HT1080 (cell line): Measurements from ENCODE around the gene CLC. TPM values are rescaled to one million over a fixed set of nuclear protein-coding genes. Genes with fewer than 3 reads are reported as not detected.
"Not testable (repeated sequence)": the region's sequence is repeated elsewhere in the genome, so short reads cannot be mapped to it uniquely, and the experiment has no call there.

ENCODE experiments used
- DNase-seq: peaks from one replicate; pipeline ENCODE4 v3.0.0-alpha.2; 2015; ENCODE audit warnings: low read depth
- polyA plus RNA-seq, 2 experiments: library from polyadenylated mRNA; depleted of rRNA; stranded (reverse); fragments of >200 nt; gene quantifications; 2 replicates each; pipeline ENCODE4 v1.2.3, GENCODE V29; 2015
- total RNA-seq: library from RNA; depleted of rRNA; stranded (reverse); fragments of >200 nt; shearing (Covaris generic); gene quantifications from 2 replicates; pipeline ENCODE4 v1.2.3, GENCODE V29; 2014; rRNA removed

CLC gene
- not detected in 2 replicates for total RNA-seq
- polyA plus RNA-seq (2015; cell fraction: cytosol; rRNA removed) = not detected in 2 replicates
- polyA plus RNA-seq (2015; cell fraction: nucleus; rRNA removed) = not detected in 2 replicates

GRCh38 chr19:39737891-39738290 is at the start of gene CLC:
CLC (minus strand) TSS chr19:39738029; CDS start chr19:39737952, 77 bp downstream.
- DNase-seq = no peak

- DNase-seq = no peak
These were observed 43.1 kb upstream of the CLC start for GRCh38 chr19:39780894-39781293.

- DNase-seq = no peak
These were observed 40.9 kb upstream of the CLC start, which contains the start of gene LEUTX for GRCh38 chr19:39778763-39779162. LEUTX (plus strand) TSS chr19:39778854; CDS start chr19:39778921, 67 bp downstream.

GRCh38 chr19:39768786-39769185 is 31.0 kb upstream of the CLC start:
- DNase-seq = no peak

- DNase-seq = no peak
These were observed 30.5 kb upstream of the CLC start for GRCh38 chr19:39768334-39768733.

GRCh38 chr19:39765091-39766076 is 27.6 kb upstream of the CLC start:
- peak; percentile 17 for DNase-seq

GRCh38 chr19:39761851-39762250 is 24.0 kb upstream of the CLC start:
- not testable (repeated sequence) for DNase-seq

GRCh38 chr19:39759457-39760184 is 21.8 kb upstream of the CLC start:
- no peak for DNase-seq

GRCh38 chr19:39754971-39755370 is 17.1 kb upstream of the CLC start:
- DNase-seq = no peak

- no peak for DNase-seq
These were observed 16.7 kb upstream of the CLC start for GRCh38 chr19:39754544-39754943.

- no peak for DNase-seq
These were observed 15.0 kb upstream of the CLC start for GRCh38 chr19:39752795-39753194.

- DNase-seq = no peak
These were observed 14.6 kb upstream of the CLC start for GRCh38 chr19:39752390-39752789.

- DNase-seq = no peak
These were observed 12.2 kb upstream of the CLC start for GRCh38 chr19:39749981-39750380.

GRCh38 chr19:39746836-39747529 is 9.2 kb upstream of the CLC start:
- no peak for DNase-seq

GRCh38 chr19:39745643-39746042 is 7.8 kb upstream of the CLC start:
- DNase-seq = no peak

- DNase-seq = no peak
These were observed 2.6 kb upstream of the CLC start for GRCh38 chr19:39740395-39740794.

- DNase-seq = no peak
These were observed 985 bp upstream of the CLC start for GRCh38 chr19:39738814-39739213.

GRCh38 chr19:39737351-39737750 is 478 bp downstream of the CLC start:
- no peak for DNase-seq

GRCh38 chr19:39736088-39736487 is 1.7 kb downstream of the CLC start:
- no peak for DNase-seq

- no peak for DNase-seq
These were observed 2.1 kb downstream of the CLC start for GRCh38 chr19:39735688-39736087.

GRCh38 chr19:39733841-39734240 is 4.0 kb downstream of the CLC start:
- DNase-seq = no peak
